NT2/D1 (cell line): ENCODE measurements around the gene ZNF670.

Experiments
- DNase-seq: peaks from one replicate; pipeline ENCODE4 v3.0.0-alpha.2; 2011; ENCODE audit warnings: low read depth, low spot score
- H3K27me3 ChIP-seq: 2 replicates; pipeline ENCODE4 v1.6.0; 2011; ENCODE audit warnings: mild to moderate bottlenecking; ENCODE audit not compliant: insufficient read length, insufficient read depth
- H3K36me3 ChIP-seq: 2 replicates; pipeline ENCODE4 v1.6.1; 2011; ENCODE audit warnings: mild to moderate bottlenecking, low read length, mixed read lengths; ENCODE audit not compliant: insufficient read depth, insufficient read length
- H3K4me1 ChIP-seq: 2 replicates; pipeline ENCODE4 v1.5.1; 2011; ENCODE audit not compliant: insufficient read depth, insufficient read length
- H3K4me3 ChIP-seq: 2 replicates; pipeline ENCODE4 v1.5.1; 2011; ENCODE audit warnings: low read depth; ENCODE audit not compliant: insufficient read length
- H3K9ac ChIP-seq: 2 replicates; pipeline ENCODE4 v1.6.0; 2011; ENCODE audit warnings: low read depth; ENCODE audit not compliant: insufficient read length
- H3K9me3 ChIP-seq: 2 replicates; pipeline ENCODE4 v1.5.1; 2011; ENCODE audit warnings: mild to moderate bottlenecking, low read length; ENCODE audit not compliant: insufficient read depth
- SUZ12 ChIP-seq: IDR thresholded peaks from 2 replicates; pipeline ENCODE4 v1.6.1; 2011; ENCODE audit not compliant: insufficient read length, insufficient read depth; ENCODE audit errors: extremely low read depth
- YY1 ChIP-seq: IDR thresholded peaks from 2 replicates; pipeline ENCODE4 v1.6.1; 2011; ENCODE audit not compliant: insufficient read length, insufficient read depth
- ZNF274 ChIP-seq: IDR thresholded peaks from 2 replicates; pipeline ENCODE4 v1.6.1; 2011; ENCODE audit warnings: mild to moderate bottlenecking, low read depth, low read length

ZNF670 gene

DNA sequence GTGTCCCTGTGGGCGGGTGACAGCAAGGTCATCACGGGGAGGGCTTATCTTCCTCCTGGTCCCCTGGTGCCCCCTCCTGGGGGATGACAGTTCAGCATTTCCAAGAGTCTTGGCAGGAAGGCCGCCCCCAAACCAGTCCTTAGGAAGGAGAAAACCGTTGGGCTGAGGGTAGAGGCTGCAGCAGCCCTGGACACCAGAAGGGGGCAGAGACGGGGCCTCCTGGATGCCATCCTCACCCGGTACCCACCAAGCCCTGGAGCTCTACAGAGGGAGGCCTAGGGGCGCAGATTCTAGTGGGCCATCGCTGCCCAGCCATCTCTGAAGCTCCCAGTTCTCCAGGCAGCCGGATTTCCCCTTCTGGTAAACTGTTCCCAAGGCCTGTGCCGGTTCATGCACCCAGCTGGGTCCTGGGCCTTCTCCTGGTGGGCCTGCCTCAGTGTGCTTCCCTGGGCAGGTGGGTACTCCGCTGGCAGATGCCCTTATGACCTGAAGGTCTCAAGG lies 40.4 kb upstream of the ZNF670 start:
- Histone ChIP-seq H3K27me3 (no peaks in the 10 kb centered on the region), H3K4me1 (no peaks in the 10 kb centered on the region), H3K4me3 (no peak overlapping the region), H3K9me3 (no peaks in the 10 kb centered on the region), H3K9ac (no peak overlapping the region), H3K36me3 (no peaks in the 10 kb centered on the region)
- DNase-seq, result peak; percentile 92
- TF ChIP-seq YY1 (no peak), SUZ12 (no peak), ZNF274 (no peak)

DNA sequence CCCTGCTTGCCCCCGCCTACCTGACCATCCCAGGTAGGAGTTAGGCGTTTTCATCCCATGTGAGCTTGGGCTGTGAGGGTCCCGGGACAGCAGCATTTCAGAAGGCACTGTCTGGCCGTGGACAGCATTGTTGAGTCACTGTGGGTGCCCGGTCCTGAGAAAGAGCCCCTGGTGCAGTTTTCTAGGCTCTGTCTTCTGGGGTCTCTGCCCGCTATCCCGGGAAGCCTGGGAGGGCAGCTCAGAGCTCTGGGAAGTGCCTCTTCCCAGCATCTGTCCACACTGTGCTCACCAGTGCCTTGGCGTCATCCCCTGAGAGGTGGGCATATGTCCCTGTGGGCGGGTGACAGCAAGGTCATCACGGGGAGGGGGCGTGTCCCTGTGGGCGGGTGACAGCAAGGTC lies 36.9 kb upstream of the ZNF670 start:
- peaks cover 33% of the 10 kb centered on the region for H3K27me3 ChIP-seq
- no peak overlapping the region for H3K9ac ChIP-seq

DNA sequence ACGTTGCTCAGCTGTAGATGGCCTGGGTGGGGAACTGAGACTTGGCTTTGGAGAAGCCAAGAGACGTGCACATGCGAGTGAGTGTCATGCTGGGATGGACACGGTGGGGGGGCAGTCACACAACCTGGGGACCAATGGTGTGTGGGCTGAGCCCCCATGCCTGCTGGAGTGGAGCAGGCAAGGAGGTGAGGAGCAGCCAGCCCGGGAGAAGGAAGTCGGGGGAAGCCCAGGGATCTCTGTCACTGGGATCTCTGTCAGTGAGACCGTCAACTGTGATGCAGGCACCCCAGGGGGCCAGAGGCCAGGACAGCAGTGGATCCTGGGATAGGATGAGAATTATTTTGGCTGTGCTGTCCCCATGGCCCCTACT lies 36.5 kb upstream of the ZNF670 start:
- no peak overlapping the region for H3K4me3 ChIP-seq

More for the DNA sequence above, 36.9 kb upstream of the ZNF670 start:
- Histone ChIP-seq H3K36me3 (no peaks in the 10 kb centered on the region), H3K4me3 (no peak overlapping the region), H3K9me3 (no peaks in the 10 kb centered on the region), H3K4me1 (peaks cover 4% of the 10 kb centered on the region)
- no peak for TF ChIP-seq YY1
- no peak for TF ChIP-seq SUZ12
- TF ChIP-seq ZNF274, result no peak
- no peak for DNase-seq

DNA sequence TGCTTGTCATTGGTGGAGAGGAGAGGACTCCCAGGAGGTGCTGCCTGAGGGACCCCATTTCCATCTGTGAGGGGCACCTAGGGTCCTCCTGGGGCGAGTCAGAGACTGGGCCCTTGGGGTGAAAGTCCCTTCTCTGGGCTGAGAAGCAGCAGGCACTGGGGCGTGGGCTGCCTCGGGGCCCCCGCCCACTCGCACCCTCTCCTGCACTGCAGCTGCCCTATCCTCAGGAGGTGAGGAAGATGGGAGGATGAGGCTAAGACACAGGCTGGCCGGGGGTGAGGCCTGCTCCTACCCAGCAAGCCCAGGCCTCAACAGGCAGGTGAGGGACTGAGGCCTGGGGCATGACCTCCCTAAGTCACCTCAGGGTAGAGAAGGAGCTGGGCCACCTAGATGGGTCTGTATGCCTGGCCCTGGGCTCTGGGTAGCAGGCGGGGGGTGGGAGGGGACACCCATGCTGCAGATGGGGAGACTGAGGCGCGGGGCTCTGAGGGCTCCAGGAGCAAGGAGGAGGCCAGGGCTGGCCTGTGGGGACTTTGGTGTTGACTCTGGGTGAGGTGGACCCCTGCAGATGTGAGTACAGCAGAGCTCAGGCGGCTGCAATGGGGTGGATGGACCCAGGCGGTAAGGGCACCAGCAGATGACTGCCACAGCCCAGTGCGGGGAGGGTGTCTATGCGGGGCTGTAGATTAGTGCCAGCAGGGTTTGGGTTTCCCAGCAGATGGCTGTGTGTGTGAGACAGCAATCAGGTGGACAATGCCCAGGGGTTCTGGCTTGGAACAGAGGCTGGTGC lies 35.9 kb upstream of the ZNF670 start:
- TF ChIP-seq YY1 (no peak), SUZ12 (no peak)
- Histone ChIP-seq H3K9me3 (no peaks in the 10 kb centered on the region), H3K27me3 (peaks cover 43% of the 10 kb centered on the region), H3K4me3 (no peak overlapping the region), H3K4me1 (peaks cover 4% of the 10 kb centered on the region), H3K9ac (no peak overlapping the region), H3K36me3 (no peaks in the 10 kb centered on the region)
- no peak for DNase-seq

More for the DNA sequence above, 36.5 kb upstream of the ZNF670 start:
- H3K27me3 ChIP-seq, result peaks cover 37% of the 10 kb centered on the region
- H3K9ac ChIP-seq, result no peak overlapping the region
- no peaks in the 10 kb centered on the region for H3K36me3 ChIP-seq
- TF ChIP-seq YY1, result no peak
- TF ChIP-seq SUZ12, result no peak
- TF ChIP-seq ZNF274, result no peak
- DNase-seq, result no peak
- H3K9me3 ChIP-seq, result no peaks in the 10 kb centered on the region
- H3K4me1 ChIP-seq, result peaks cover 4% of the 10 kb centered on the region

DNA sequence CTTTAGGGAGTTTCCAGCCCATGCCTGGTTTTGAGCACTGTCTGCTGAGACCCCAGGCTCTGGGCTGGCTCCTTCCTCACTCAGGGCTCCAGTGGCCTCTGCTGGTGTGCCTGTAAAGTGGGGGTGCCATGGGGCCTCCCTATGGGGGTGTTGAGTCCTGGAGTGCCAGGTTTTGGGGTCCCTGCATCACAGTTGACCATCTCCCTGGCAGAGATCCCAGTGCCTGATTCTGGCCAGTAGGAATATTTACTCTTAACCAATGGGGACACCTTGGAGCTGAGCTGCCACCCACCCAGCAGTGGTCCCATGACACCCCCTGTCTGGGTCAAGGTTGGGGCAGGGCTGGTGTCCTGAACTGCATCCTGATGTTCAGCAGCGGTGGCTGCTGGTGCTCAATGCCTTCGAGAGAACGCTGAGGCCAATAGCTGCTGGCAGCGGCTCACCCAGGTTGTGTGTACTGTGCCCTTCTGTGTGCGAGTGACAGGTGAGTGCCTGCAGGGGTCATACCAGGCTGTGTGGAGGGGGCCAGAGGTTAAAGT lies 35.2 kb upstream of the ZNF670 start:
- Histone ChIP-seq H3K9me3 (no peaks in the 10 kb centered on the region), H3K27me3 (peaks cover 47% of the 10 kb centered on the region), H3K4me3 (no peak overlapping the region), H3K36me3 (no peaks in the 10 kb centered on the region), H3K4me1 (peaks cover 4% of the 10 kb centered on the region), H3K9ac (no peak overlapping the region)
- DNase-seq, result no peak
- TF ChIP-seq ZNF274, result no peak
- no peak for TF ChIP-seq YY1
- no peak for TF ChIP-seq SUZ12

DNA sequence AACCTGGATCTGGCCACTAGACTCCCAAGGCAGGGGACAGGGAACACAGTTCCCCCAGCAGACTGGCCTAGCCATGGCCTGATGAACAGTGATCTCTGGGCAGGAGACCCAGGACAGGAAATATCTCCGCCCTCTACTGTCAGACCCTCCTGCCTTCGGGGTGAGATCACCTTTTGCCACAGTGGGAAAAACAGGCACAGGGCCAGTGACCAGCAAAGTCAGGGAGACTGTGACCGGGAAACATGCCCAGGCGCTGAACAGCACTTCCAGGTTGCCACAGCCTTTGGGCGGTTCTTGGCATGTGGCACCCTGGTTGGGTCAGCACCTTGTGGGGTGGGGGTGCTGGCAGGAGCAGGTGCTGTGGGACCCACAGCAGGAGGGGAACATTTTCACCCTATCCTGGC lies 34.5 kb upstream of the ZNF670 start:
- Histone ChIP-seq H3K9ac (no peak overlapping the region), H3K9me3 (no peaks in the 10 kb centered on the region), H3K4me3 (no peak overlapping the region), H3K36me3 (no peaks in the 10 kb centered on the region), H3K4me1 (peaks cover 4% of the 10 kb centered on the region), H3K27me3 (peaks cover 53% of the 10 kb centered on the region)
- DNase-seq, result no peak
- TF ChIP-seq YY1 (no peak), SUZ12 (no peak), ZNF274 (no peak)

DNA sequence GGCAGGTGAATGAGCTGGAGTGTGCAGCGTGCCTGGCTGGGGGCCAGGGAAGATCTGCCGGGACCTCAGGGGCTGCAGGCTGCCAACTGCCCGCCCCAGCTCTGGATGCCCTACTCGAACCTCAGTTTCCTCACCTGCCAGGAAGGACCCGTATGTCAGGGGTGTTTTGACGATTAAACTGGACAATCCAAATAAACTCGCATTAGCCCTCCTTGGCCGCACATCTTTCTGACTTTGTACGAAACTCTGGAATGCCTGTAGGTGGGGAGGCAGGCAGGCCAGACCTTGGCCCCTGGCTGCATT lies 33.8 kb upstream of the ZNF670 start:
- no peaks in the 10 kb centered on the region for H3K36me3 ChIP-seq
- no peak for DNase-seq
- peak overlapping the region; percentile 88 for H3K9ac ChIP-seq
- H3K9me3 ChIP-seq, result no peaks in the 10 kb centered on the region
- H3K4me1 ChIP-seq, result peaks cover 4% of the 10 kb centered on the region
- peak overlapping the region; percentile 80 for H3K4me3 ChIP-seq
- peaks cover 59% of the 10 kb centered on the region for H3K27me3 ChIP-seq
- no peak for TF ChIP-seq ZNF274
- no peak for TF ChIP-seq SUZ12
